Neuronal stem cell (in vitro differentiated cells): ENCODE data around the gene FOXP1.

Source experiments
- DNase-seq: peaks from one replicate; pipeline ENCODE4 v3.0.0-alpha.2; 2013; ENCODE audit warnings: low spot score
- H2AFZ ChIP-seq: one replicate; pipeline ENCODE4 v1.6.1; 2013; ENCODE audit warnings: mild to moderate bottlenecking, low read length, inconsistent platforms
- H2AK5ac ChIP-seq: 2 replicates; pipeline ENCODE4 v1.6.1; 2013; ENCODE audit warnings: low read depth, mild to moderate bottlenecking, inconsistent platforms, low read length, moderate library complexity, mixed read lengths
- H2BK120ac ChIP-seq: 2 replicates; pipeline ENCODE4 v1.6.1; 2013; ENCODE audit warnings: low read depth, mild to moderate bottlenecking, inconsistent platforms, low read length, moderate library complexity, mixed read lengths
- H2BK12ac ChIP-seq: one replicate; pipeline ENCODE4 v1.6.1; 2013; ENCODE audit warnings: low read length, inconsistent platforms
- H2BK15ac ChIP-seq: 2 replicates; pipeline ENCODE4 v1.6.1; 2013; ENCODE audit warnings: mild to moderate bottlenecking, low read length, inconsistent platforms, mixed read lengths
- H2BK5ac ChIP-seq: one replicate; pipeline ENCODE4 v1.6.1; 2013; ENCODE audit warnings: inconsistent platforms, mild to moderate bottlenecking, low read length, moderate library complexity
- H3K14ac ChIP-seq: one replicate; pipeline ENCODE4 v1.6.1; 2013; ENCODE audit warnings: low read length, inconsistent platforms
- H3K18ac ChIP-seq: 2 replicates; pipeline ENCODE4 v1.6.1; 2013; ENCODE audit warnings: low read length, inconsistent platforms
- H3K23ac ChIP-seq: 2 replicates; pipeline ENCODE4 v1.6.1; 2013; ENCODE audit warnings: low read depth, mild to moderate bottlenecking, mixed read lengths, low read length, inconsistent platforms; ENCODE audit not compliant: poor library complexity
- H3K27ac ChIP-seq: replicated peaks from 3 replicates; pipeline ENCODE4 v1.5.1; 2013; ENCODE audit warnings: low read length, inconsistent platforms
- H3K27me3 ChIP-seq, 3 experiments: 2 replicates each; pipeline ENCODE4 v1.6.1; 2013; ENCODE audit warnings: low read length in 3 of 3, mild to moderate bottlenecking in 2 of 3, inconsistent platforms in 1 of 3, low read depth in 1 of 3, mixed read lengths in 1 of 3, moderate library complexity in 1 of 3; ENCODE audit not compliant: control insufficient read depth in 3 of 3, insufficient read depth in 3 of 3
- H3K36me3 ChIP-seq, 2 donors: replicated peaks in 1 of 2; 2 replicates each; pipeline ENCODE4 v1.6.1; 2013; ENCODE audit warnings: low read length in 2 of 2; ENCODE audit not compliant: control insufficient read depth in 2 of 2, insufficient read depth in 2 of 2
- H3K4ac ChIP-seq: 2 replicates; pipeline ENCODE4 v1.6.1; 2013; ENCODE audit warnings: inconsistent platforms, mild to moderate bottlenecking, low read length, moderate library complexity
- H3K4me1 ChIP-seq, 2 donors: 1 replicate in 1 of 2; 2 replicates in 1 of 2; pipeline ENCODE4 v1.6.1; 2013; ENCODE audit warnings: low read length in 2 of 2, low read depth in 1 of 2; ENCODE audit not compliant: control insufficient read depth in 2 of 2, insufficient read depth in 1 of 2
- H3K4me2 ChIP-seq: one replicate; pipeline ENCODE4 v1.6.1; 2013; ENCODE audit warnings: mild to moderate bottlenecking, low read length, inconsistent platforms; ENCODE audit not compliant: insufficient read depth, poor library complexity, severe bottlenecking
- H3K4me3 ChIP-seq, 2 donors: 2 replicates each; pipeline ENCODE4 v1.5.1; 2013; ENCODE audit warnings: low read length in 2 of 2, mild to moderate bottlenecking in 2 of 2, inconsistent platforms in 1 of 2, moderate library complexity in 1 of 2
- H3K79me1 ChIP-seq: one replicate; pipeline ENCODE4 v1.6.1; 2013; ENCODE audit warnings: low read depth, mild to moderate bottlenecking, inconsistent platforms, low read length, moderate library complexity
- H3K9ac ChIP-seq: one replicate; pipeline ENCODE4 v1.6.1; 2013; ENCODE audit warnings: mild to moderate bottlenecking, low read depth, low read length, inconsistent platforms; ENCODE audit not compliant: poor library complexity
- H3K9me3 ChIP-seq, 2 donors: replicated peaks in 1 of 2; 2 replicates each; pipeline versions ENCODE3 to v1.6.1; 2013; ENCODE audit warnings: low read length in 2 of 2, mild to moderate bottlenecking in 2 of 2, inconsistent platforms in 1 of 2, low read depth in 1 of 2, mixed read lengths in 1 of 2, moderate library complexity in 1 of 2; ENCODE audit not compliant: control insufficient read depth in 2 of 2, insufficient read depth in 1 of 2
- H4K8ac ChIP-seq: one replicate; pipeline ENCODE4 v1.6.1; 2013; ENCODE audit warnings: low read depth, mild to moderate bottlenecking, inconsistent platforms, low read length, moderate library complexity
- H4K91ac ChIP-seq: one replicate; pipeline ENCODE4 v1.6.1; 2013; ENCODE audit warnings: low read length, low read depth, mild to moderate bottlenecking, inconsistent platforms; ENCODE audit not compliant: poor library complexity
- WGBS, 2 donors: extraction: QIAGEN DNeasy Blood & Tissue Kit; methylation state at CpG; one replicate each; pipeline ENCODE4 v1.1.7; 2013; ENCODE audit warnings: missing lambda C conversion rate in 2 of 2, mixed read lengths in 1 of 2; ENCODE audit not compliant: insufficient read length in 2 of 2, insufficient replicate concordance in 1 of 2; ENCODE audit errors: extremely low coverage in 2 of 2; 5-methylcytosine and 5-hydroxymethylcytosine counted together

The FOXP1 gene

DNA sequence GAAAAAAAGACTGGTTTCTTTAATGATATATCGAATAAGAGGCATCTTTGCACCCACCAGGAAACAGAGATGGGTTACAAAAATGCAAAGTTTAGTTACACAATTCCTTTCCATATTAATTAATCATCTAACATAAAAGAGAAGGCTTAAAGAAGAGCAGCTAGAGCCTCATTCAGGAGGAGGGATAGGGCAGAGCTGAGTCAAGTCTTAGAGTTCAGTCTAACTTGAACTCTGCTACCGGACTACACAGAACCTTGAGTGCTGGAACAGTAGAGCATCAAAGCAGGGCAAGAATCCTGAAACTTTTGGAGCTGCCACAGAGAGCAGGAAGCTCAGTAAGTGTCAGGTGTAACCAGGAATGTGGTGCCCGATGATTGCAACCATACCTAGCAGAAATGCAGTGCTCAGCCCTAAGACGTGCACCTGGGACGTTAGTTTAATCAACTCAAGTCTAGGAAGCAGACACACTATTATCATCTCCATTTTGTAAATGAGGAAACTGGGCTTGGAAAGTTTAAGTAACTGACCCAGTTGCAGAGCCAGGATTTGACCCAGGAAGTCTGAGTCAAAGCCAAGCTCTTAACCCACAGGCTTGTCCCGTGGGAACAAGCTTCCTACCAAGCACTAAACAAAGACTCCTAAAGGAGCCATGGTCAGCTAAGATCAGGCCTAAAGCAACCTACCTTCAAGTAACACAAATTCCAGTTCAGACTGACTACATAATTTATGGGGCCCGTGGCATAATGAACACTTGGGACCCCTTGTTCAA lies 187.4 kb downstream of the FOXP1 start:
- H2AK5ac ChIP-seq, result no peak overlapping the region
- no peaks in the 10 kb centered on the region for H3K9me3 ChIP-seq
- H3K36me3 ChIP-seq, result no peaks in the 10 kb centered on the region
- no peak overlapping the region for H3K14ac ChIP-seq
- no peak overlapping the region for H3K9ac ChIP-seq
- WGBS, 2 donors, result no CpG with 5 or more reads among the region's 7 CpGs
- no peak overlapping the region for H3K4me2 ChIP-seq
- H2AFZ ChIP-seq, result no peak overlapping the region
- H3K18ac ChIP-seq, result no peak overlapping the region
- H3K79me1 ChIP-seq, result no peaks in the 10 kb centered on the region
- H2BK5ac ChIP-seq, result no peak overlapping the region
- no peak overlapping the region for H3K4me3 ChIP-seq
- no peak overlapping the region for H2BK120ac ChIP-seq
- no peak overlapping the region for H2BK12ac ChIP-seq
- H4K8ac ChIP-seq, result no peak overlapping the region
- peaks cover 0 to under 1% of the 10 kb centered on the region in 2 donors for H3K4me1 ChIP-seq
- DNase-seq, result no peak
- H4K91ac ChIP-seq, result no peak overlapping the region
- no peak overlapping the region for H3K23ac ChIP-seq
- H3K27me3 ChIP-seq, result no peaks in the 10 kb centered on the region
- H2BK15ac ChIP-seq, result no peak overlapping the region
- H3K27ac ChIP-seq, result no peak overlapping the region
- H3K4ac ChIP-seq, result no peak overlapping the region

DNA sequence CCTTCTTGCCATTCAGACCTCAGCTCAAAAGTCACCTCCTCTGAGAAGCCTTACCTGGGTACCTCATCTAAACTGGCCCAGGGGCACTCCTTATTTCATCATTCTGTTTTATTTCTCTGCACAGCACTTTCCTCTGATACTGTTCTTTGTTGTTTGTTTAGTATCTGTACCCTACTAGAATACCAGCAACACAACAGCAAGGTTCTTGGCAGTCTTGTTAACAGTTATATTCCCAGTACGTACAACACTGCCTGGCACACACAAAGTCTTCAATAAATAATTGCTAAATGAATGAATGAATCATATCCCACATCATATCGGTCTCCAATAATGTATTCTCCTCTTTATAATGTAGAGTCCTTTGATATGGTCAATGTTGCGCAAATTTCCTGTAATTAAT lies 188.1 kb downstream of the FOXP1 start:
- no CpG with 5 or more reads among the region's 3 CpGs for WGBS, 2 donors
- Histone ChIP-seq H3K4ac (no peak overlapping the region), H2BK120ac (no peak overlapping the region), H3K79me1 (no peaks in the 10 kb centered on the region), H2BK12ac (no peak overlapping the region), H3K4me3 (no peak overlapping the region), H4K8ac (no peak overlapping the region), H2AK5ac (no peak overlapping the region), H3K9ac (no peak overlapping the region), H3K27ac (no peak overlapping the region), H2BK5ac (no peak overlapping the region), H4K91ac (no peak overlapping the region), H3K27me3 (no peaks in the 10 kb centered on the region), H2BK15ac (no peak overlapping the region), H3K36me3 (no peaks in the 10 kb centered on the region), H3K14ac (no peak overlapping the region), H3K4me2 (no peak overlapping the region), H3K18ac (no peak overlapping the region), H2AFZ (no peak overlapping the region), H3K23ac (no peak overlapping the region), H3K9me3 (no peaks in the 10 kb centered on the region), H3K4me1 (no peaks in the 10 kb centered on the region)
- no peak for DNase-seq

DNA sequence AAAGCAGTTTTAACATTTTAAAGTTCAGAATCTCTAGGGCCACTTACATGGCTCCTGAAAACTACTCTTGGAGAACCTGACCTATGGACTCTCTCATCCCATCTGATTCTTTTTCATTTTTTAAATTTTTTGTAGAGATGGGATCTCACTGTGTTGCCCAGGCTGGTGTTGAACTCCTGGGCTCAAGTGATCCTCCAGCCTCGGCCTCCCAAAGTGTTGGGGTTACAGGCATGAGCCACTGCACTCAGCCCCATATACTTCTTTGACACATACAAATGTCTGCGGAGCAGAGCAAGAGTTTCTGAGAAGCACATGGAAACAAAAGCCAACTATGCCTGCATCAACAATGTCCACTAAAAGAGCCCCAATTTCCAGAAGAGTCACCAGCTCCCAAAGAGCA lies 189.8 kb downstream of the FOXP1 start:
- Histone ChIP-seq H3K79me1 (no peaks in the 10 kb centered on the region), H3K9ac (no peak overlapping the region), H4K8ac (no peak overlapping the region), H2BK15ac (no peak overlapping the region), H3K18ac (no peak overlapping the region), H4K91ac (no peak overlapping the region), H2BK12ac (no peak overlapping the region), H2BK120ac (no peak overlapping the region), H3K27ac (no peak overlapping the region), H2AK5ac (no peak overlapping the region), H2BK5ac (no peak overlapping the region), H3K14ac (no peak overlapping the region), H3K9me3 (no peaks in the 10 kb centered on the region), H3K4me3 (no peak overlapping the region), H2AFZ (no peak overlapping the region), H3K23ac (no peak overlapping the region), H3K27me3 (no peaks in the 10 kb centered on the region), H3K4me1 (peaks cover 5 to 7% of the 10 kb centered on the region in 2 donors), H3K4ac (no peak overlapping the region), H3K36me3 (no peaks in the 10 kb centered on the region), H3K4me2 (no peak overlapping the region)
- no CpG with 5 or more reads among the region's 2 CpGs for WGBS, 2 donors
- DNase-seq, result no peak

DNA sequence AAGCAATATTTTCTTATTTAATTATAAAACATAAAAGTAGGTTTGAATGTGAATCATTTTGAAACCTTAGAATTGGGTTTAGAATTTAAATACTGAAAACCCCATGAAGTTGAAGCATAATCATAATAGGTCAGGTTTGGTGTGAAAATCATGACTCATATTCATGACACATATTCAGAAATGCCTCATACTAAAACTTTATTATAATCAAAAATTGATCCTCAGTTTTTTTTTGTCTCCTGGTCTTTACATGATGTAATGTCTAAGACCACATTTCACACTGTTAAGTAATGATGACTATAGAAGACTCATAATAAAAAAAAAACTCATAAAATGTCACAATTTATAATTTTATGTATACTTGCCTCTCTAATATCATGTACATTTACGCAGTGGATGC lies 190.4 kb downstream of the FOXP1 start:
- Histone ChIP-seq H2BK120ac (no peak overlapping the region), H3K36me3 (no peaks in the 10 kb centered on the region), H4K8ac (no peak overlapping the region), H2AK5ac (no peak overlapping the region), H2BK5ac (no peak overlapping the region), H2BK12ac (no peak overlapping the region), H3K18ac (no peak overlapping the region), H3K27me3 (no peaks in the 10 kb centered on the region), H2BK15ac (no peak overlapping the region), H3K4ac (no peak overlapping the region), H3K9ac (no peak overlapping the region), H2AFZ (no peak overlapping the region), H3K4me2 (no peak overlapping the region), H3K23ac (no peak overlapping the region), H3K27ac (no peak overlapping the region), H3K14ac (no peak overlapping the region), H3K79me1 (no peaks in the 10 kb centered on the region), H3K9me3 (no peaks in the 10 kb centered on the region), H3K4me3 (no peak overlapping the region), H3K4me1 (peaks cover 5 to 7% of the 10 kb centered on the region in 2 donors), H4K91ac (no peak overlapping the region)
- WGBS, 2 donors, result no CpG with 5 or more reads among the region's 1 CpG
- no peak for DNase-seq
